ENCODE data around the gene NAALADL2.

NAALADL2 gene

DNA sequence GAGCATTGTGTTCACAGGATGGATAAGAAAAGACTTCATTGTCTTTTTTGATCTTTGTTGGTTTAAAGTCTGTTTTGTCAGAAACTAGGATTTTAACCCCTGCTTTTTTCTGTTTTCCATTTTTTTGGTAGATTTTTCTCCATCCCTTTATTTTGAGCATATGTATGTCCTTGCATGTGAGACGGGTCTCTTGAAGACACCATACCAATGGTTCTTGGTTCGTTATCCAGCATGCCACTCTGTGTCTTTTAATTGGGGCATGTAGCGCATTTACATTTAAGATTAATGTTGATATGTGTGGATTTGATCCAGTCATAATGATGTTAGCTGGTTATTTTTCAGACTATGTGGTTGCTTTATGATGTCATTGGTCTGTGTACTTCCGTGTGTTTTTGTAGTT lies 687.0 kb downstream of the NAALADL2 start:
- no peak for DNase-seq (ENCODE audit: low spot score)
- TF ChIP-seq, protein P1, sequence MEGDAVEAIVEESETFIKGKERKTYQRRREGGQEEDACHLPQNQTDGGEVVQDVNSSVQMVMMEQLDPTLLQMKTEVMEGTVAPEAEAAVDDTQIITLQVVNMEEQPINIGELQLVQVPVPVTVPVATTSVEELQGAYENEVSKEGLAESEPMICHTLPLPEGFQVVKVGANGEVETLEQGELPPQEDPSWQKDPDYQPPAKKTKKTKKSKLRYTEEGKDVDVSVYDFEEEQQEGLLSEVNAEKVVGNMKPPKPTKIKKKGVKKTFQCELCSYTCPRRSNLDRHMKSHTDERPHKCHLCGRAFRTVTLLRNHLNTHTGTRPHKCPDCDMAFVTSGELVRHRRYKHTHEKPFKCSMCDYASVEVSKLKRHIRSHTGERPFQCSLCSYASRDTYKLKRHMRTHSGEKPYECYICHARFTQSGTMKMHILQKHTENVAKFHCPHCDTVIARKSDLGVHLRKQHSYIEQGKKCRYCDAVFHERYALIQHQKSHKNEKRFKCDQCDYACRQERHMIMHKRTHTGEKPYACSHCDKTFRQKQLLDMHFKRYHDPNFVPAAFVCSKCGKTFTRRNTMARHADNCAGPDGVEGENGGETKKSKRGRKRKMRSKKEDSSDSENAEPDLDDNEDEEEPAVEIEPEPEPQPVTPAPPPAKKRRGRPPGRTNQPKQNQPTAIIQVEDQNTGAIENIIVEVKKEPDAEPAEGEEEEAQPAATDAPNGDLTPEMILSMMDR (IDR thresholded peaks at IDR 0.05): no peak
- no peak overlapping the region for H3K4me3 ChIP-seq
- no peak overlapping the region for H3K27ac ChIP-seq

DNA sequence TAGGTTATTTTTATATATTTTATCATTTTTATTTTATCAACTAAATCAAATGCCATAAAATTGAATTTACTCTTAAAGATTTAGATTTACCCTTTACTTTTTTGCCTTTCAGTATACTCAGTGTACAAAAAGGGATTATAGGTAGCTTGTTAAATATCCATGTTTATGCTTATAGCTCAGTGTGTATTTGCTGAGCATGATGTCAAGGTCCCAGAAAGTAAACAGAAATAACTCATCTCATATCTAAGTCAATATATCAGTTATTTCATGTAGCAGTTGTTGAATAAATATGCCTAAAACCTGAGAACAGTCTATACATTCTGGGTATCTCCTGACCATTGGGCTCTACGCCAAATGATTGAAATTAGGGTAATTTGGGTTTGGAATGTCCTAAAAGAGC lies 693.8 kb downstream of the NAALADL2 start:
- TF ChIP-seq, protein P1 (IDR thresholded peaks at IDR 0.05): no peak
- no peak for DNase-seq (ENCODE audit: low spot score)
- no peak overlapping the region for H3K27ac ChIP-seq
- no peak overlapping the region for H3K4me3 ChIP-seq

DNA sequence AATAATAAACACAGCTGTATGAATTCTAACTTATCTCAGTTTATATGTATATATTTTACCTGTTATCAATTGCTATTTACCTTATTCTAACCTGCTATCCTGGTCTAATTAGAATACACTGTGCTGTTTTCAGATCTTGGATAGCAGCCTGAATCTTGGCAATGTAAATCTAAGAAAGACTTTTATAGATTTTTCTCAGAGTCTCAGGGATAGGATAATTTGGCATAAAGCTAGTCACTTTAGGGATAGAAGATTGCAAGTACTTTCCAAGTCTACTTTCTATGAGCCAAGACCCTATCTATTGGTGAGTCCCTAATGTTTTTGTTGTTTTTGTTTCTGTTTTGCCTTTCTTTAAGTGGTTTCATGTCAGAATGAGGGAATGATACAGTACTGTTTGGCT lies 695.7 kb downstream of the NAALADL2 start:
- Histone ChIP-seq H3K4me3 (no peak overlapping the region), H3K27ac (no peak overlapping the region)
- TF ChIP-seq, protein P1 (IDR thresholded peaks at IDR 0.05): no peak
- no peak for DNase-seq (ENCODE audit: low spot score)

DNA sequence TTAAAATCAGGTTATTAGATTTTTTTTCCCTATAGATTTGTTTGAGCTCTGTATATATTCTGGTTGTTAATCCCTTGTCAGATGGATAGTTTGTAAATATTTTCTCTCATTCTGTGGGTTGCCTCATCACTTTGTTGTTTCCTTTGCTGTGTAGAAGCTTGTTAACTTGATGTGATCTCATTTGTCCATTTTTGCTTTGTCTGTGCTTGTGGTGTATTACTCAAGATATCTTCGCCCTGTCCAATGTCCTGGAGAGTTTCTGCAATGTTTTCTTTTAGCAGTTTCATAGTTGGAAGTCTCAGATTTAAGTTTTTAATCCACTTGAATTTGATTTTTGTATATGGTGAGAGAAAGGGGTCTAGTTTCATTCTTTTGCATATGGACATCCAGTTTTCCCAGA lies 699.1 kb downstream of the NAALADL2 start:
- TF ChIP-seq, protein P1 (IDR thresholded peaks at IDR 0.05): no peak
- no peak overlapping the region for H3K4me3 ChIP-seq
- DNase-seq (ENCODE audit: low spot score): no peak

DNA sequence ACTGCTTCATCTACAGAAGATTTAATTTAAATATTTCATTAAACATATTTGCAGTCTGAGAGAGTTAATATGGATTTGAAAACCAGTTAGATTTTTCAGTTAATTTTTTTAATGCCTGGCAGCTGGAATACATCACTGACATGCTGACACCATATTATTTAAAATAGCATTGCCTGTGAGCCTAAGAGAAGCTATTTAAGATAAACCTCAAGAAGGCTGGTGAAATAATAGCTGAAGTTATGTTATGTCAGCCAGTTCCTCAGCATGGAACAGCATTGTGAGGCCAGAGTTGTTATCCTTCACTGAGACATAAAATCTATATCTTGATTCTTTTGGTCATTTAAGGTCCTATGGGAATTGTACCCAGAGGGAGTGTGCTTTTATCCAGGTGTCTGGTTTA lies 705.2 kb downstream of the NAALADL2 start:
- Histone ChIP-seq H3K27ac (no peak overlapping the region), H3K4me3 (no peak overlapping the region)
- no peak for DNase-seq (ENCODE audit: low spot score)
- TF ChIP-seq, protein P1 (IDR thresholded peaks at IDR 0.05): no peak

More for the DNA sequence above, 699.1 kb downstream of the NAALADL2 start:
- H3K27ac ChIP-seq: no peak overlapping the region

DNA sequence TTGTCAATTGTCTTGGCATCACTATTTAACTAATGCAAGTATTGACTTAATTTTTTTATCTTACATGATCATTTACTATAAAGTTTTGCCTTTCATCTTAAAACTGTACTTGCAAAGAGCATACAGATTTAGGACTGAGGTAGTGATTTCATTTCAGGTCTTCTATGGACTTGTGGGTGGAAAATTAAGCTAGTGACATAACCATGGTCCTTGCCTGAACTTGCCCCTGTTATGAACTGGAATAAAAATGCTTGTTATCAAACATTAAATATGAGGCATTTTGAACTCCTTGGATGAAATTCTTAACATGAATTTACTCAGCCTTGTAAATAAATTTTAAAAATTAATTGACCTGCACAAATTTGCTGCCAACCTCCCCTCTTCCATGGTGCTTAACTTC lies 712.0 kb downstream of the NAALADL2 start:
- DNase-seq (ENCODE audit: low spot score): no peak
- H3K27ac ChIP-seq: no peak overlapping the region
- no peak overlapping the region for H3K4me3 ChIP-seq
- TF ChIP-seq, protein P1 (IDR thresholded peaks at IDR 0.05): no peak

DNA sequence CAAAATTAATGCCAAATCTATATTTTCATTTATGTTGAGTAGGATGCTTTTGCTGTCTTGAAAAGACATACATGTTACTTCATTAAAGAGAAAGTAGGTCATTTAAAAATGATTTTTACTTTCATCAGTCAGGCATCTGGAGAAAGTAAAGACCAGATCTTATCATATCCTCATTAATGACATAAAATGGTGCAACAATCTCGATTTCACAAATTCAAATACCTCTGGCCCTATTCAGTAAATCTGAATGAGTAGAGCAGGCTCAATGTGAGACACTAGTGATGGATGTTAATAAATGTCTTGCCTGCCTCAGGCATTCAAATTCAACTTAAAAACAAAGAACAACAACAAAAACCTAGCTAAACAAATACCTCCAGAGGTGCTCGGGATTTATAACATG lies 714.1 kb downstream of the NAALADL2 start:
- TF ChIP-seq, protein P1 (IDR thresholded peaks at IDR 0.05): no peak
- no peak for DNase-seq (ENCODE audit: low spot score)
- Histone ChIP-seq H3K4me3 (no peak overlapping the region), H3K27ac (no peak overlapping the region)
